GM21526 (cell line): ENCODE measurements around the gene APOLD1.
"Not testable (repeated sequence)": the region's sequence is repeated elsewhere in the genome, so short reads cannot be mapped to it uniquely, and the experiment has no call there.

Source experiments
- ATAC-seq: cut with Tn5 transposase; IDR thresholded peaks from one replicate; pipeline ENCODE4 v1.9.1; 2021; ENCODE audit warnings: moderate library complexity; ENCODE audit not compliant: unreplicated experiment, low FRiP score

Gene APOLD1

GRCh38 chr12:12837025-12837812, 51.8 kb downstream of the APOLD1 start:
- no peak for ATAC-seq

- ATAC-seq = no peak
Observed at GRCh38 chr12:12837813-12838153, 52.3 kb downstream of the APOLD1 start.

GRCh38 chr12:12839003-12839395, 53.5 kb downstream of the APOLD1 start:
- ATAC-seq = no peak

- ATAC-seq = not testable (repeated sequence)
Observed at GRCh38 chr12:12839439-12839838, 54.0 kb downstream of the APOLD1 start.

GRCh38 chr12:12839873-12840579, 54.6 kb downstream of the APOLD1 start:
- ATAC-seq = no peak

GRCh38 chr12:12840580-12840899, 55.1 kb downstream of the APOLD1 start:
- no peak for ATAC-seq
